HG02938 (cell line): Measurements from ENCODE around the gene NCK1.
"Not testable (repeated sequence)": the region's sequence is repeated elsewhere in the genome, so short reads cannot be mapped to it uniquely, and the experiment has no call there.

ENCODE experiments used
- ATAC-seq: cut with Tn5 transposase; IDR thresholded peaks from one replicate; pipeline ENCODE4 v1.9.1; 2021; ENCODE audit warnings: mild to moderate bottlenecking, moderate library complexity; ENCODE audit not compliant: unreplicated experiment

Gene NCK1

GRCh38 chr3:136860541-136860940 is 1.5 kb upstream of the NCK1 start:
- ATAC-seq: no peak

GRCh38 chr3:136862617-136863322 is 762 bp downstream of the NCK1 start:
- peak; percentile 8 for ATAC-seq

- ATAC-seq: no peak
Observed at GRCh38 chr3:136869282-136869681, 7.3 kb downstream of the NCK1 start.

GRCh38 chr3:136872258-136872657 is 10.2 kb downstream of the NCK1 start:
- not testable (repeated sequence) for ATAC-seq

GRCh38 chr3:136879510-136879909 is 17.5 kb downstream of the NCK1 start:
- ATAC-seq: not testable (repeated sequence)

GRCh38 chr3:136882571-136882970 is 20.6 kb downstream of the NCK1 start:
- ATAC-seq: no peak

- ATAC-seq: no peak
Observed at GRCh38 chr3:136883967-136884720, 22.1 kb downstream of the NCK1 start.

- ATAC-seq: no peak
Observed at GRCh38 chr3:136885357-136886213, 23.6 kb downstream of the NCK1 start.

- no peak for ATAC-seq
Observed at GRCh38 chr3:136889947-136890346, 27.9 kb downstream of the NCK1 start.

- ATAC-seq: no peak
Observed at GRCh38 chr3:136891934-136892855, 30.2 kb downstream of the NCK1 start.

- ATAC-seq: no peak
Observed at GRCh38 chr3:136893848-136894443, 31.9 kb downstream of the NCK1 start.

- ATAC-seq: not testable (repeated sequence)
Observed at GRCh38 chr3:136897171-136897570, 35.2 kb downstream of the NCK1 start.

- no peak for ATAC-seq
Observed at GRCh38 chr3:136898549-136898948, 36.5 kb downstream of the NCK1 start.

- ATAC-seq: no peak
Observed at GRCh38 chr3:136898954-136899353, 36.9 kb downstream of the NCK1 start.

- ATAC-seq: no peak
Observed at GRCh38 chr3:136899622-136900158, 37.7 kb downstream of the NCK1 start.

- ATAC-seq: not testable (repeated sequence)
Observed at GRCh38 chr3:136900694-136901093, 38.7 kb downstream of the NCK1 start.

GRCh38 chr3:136901391-136901790 is 39.4 kb downstream of the NCK1 start:
- ATAC-seq: no peak

- ATAC-seq: not testable (repeated sequence)
Observed at GRCh38 chr3:136902530-136902929, 40.5 kb downstream of the NCK1 start.

GRCh38 chr3:136903899-136904298 is 41.9 kb downstream of the NCK1 start:
- no peak for ATAC-seq

- ATAC-seq: no peak
Observed at GRCh38 chr3:136904746-136905145, 42.7 kb downstream of the NCK1 start.
